CD4-positive, alpha-beta T cell (primary cell): Measurements from ENCODE around the gene H2AZ2. TPM values are rescaled to one million over a fixed set of nuclear protein-coding genes. Genes with fewer than 3 reads are reported as not detected.
A peak's percentile ranks its signal among the peaks of the same experiment; 100 is the strongest.

Experiments used
- ATAC-seq: fragments of 200-7000 bp; cut with Tn5 transposase; one replicate; pipeline ENCODE4 v1.10.0; 2022; ENCODE audit warnings: mild to moderate bottlenecking; ENCODE audit not compliant: poor library complexity
- CTCF ChIA-PET: fragments of 350-600 bp; sonication (Branson Sonifier 250); formaldehyde crosslinking; loops from one replicate; lab custom pipeline; 2021; ENCODE audit warnings: antibody characterized with exemption, inconsistent platforms; lab: Charles Lee
- POLR2A ChIA-PET: fragments of 350-600 bp; sonication (Branson Sonifier 250); formaldehyde crosslinking; loops from one replicate; lab custom pipeline; 2021; ENCODE audit warnings: antibody characterized with exemption, inconsistent platforms; lab: Charles Lee
- DNase-seq, 14 experiments: peaks; one replicate each; pipeline ENCODE4 v3.0.0-alpha.2; 2013 to 2020; ENCODE audit warnings: mixed read lengths in 2 of 14
- H3K27ac ChIP-seq, 2 donors: one replicate each; pipeline versions ENCODE4 v1.5.1 to v1.7.0; 2013; ENCODE audit warnings: low read length in 2 of 2, low read depth in 1 of 2, mild to moderate bottlenecking in 1 of 2
- H3K27me3 ChIP-seq, 2 experiments: 1 replicate in 1 of 2; 2 replicates in 1 of 2; pipeline versions ENCODE4 v1.6.1 to v1.7.0; 2013; ENCODE audit warnings: low read length in 2 of 2, control low read depth in 1 of 2, mild to moderate bottlenecking in 1 of 2, moderate library complexity in 1 of 2; ENCODE audit not compliant: insufficient read depth in 2 of 2, control insufficient read depth in 1 of 2
- H3K36me3 ChIP-seq: one replicate; pipeline ENCODE4 v1.6.1; 2013; ENCODE audit warnings: low read length, control low read depth; ENCODE audit not compliant: insufficient read depth
- H3K4me1 ChIP-seq: one replicate; pipeline ENCODE4 v1.6.1; 2013; ENCODE audit warnings: low read length, control low read depth; ENCODE audit not compliant: insufficient read depth
- H3K4me3 ChIP-seq: one replicate; pipeline ENCODE4 v1.5.1; 2013; ENCODE audit warnings: mild to moderate bottlenecking, low read length, moderate library complexity
- H3K9me3 ChIP-seq, 2 experiments: 1 replicate in 1 of 2; 2 replicates in 1 of 2; pipeline versions ENCODE4 v1.6.1 to v1.7.0; 2013; ENCODE audit warnings: low read length in 2 of 2, mild to moderate bottlenecking in 2 of 2, control low read depth in 1 of 2, moderate library complexity in 1 of 2; ENCODE audit not compliant: control insufficient read depth in 1 of 2, insufficient read depth in 1 of 2
- H3K27ac Mint-ChIP-seq: one replicate; pipeline ENCODE4 v1.8.0; 2020; ENCODE audit warnings: mixed read lengths
- H3K27me3 Mint-ChIP-seq: one replicate; pipeline ENCODE4 v1.8.0; 2021; ENCODE audit warnings: mixed read lengths
- H3K36me3 Mint-ChIP-seq: one replicate; pipeline ENCODE4 v1.8.0; 2021; ENCODE audit warnings: low read depth, mixed read lengths
- H3K4me1 Mint-ChIP-seq: one replicate; pipeline ENCODE4 v1.8.0; 2021; ENCODE audit warnings: low read depth, mixed read lengths
- H3K4me3 Mint-ChIP-seq: one replicate; pipeline ENCODE4 v1.8.0; 2020; ENCODE audit warnings: mild to moderate bottlenecking, mixed read lengths
- H3K9me3 Mint-ChIP-seq: one replicate; pipeline ENCODE4 v1.8.0; 2020; ENCODE audit warnings: mixed read lengths
- intact Hi-C, 2 experiments: fragments of 100-400 bp; cut with DNase I in 1 of 2; cut with micrococcal nuclease in 1 of 2; formaldehyde crosslinking; loops; one replicate each; pipeline versions ENCODE4 v1.15.1 to v1.9.0; 2023 to 2025; cut with DNase I, micrococcal nuclease
- total RNA-seq, 174 experiments: library from RNA in 2 of 174; stranded (reverse) in 2 of 174; gene quantifications; one replicate each; pipeline ENCODE4 v1.2.3 and lab custom pipeline; 2021 to 2026
- TF ChIP-seq, protein P1 (sequence below): fragments of 200-600 bp; IDR thresholded peaks from one replicate; pipeline ENCODE4 v1.8.0; 2022; ENCODE audit warnings: antibody characterized with exemption, mild to moderate bottlenecking

H2AZ2 gene
- total RNA-seq, 2 experiments from 2014 or later, result 145 to 156 TPM

- intact Hi-C loops, result loop anchor here in 1 of 2 experiments (10.0 kb wide), 1 partner anchor 747 kb away; the partner anchor contains the start of gene DBNL
- no peak for DNase-seq
- H3K27me3 Mint-ChIP-seq, result no peaks in the 10 kb centered on the region
Observed at GRCh38 chr7:44791278-44792219, 56.3 kb downstream of the H2AZ2 start.

GRCh38 chr7:44789990-44790389, 57.9 kb downstream of the H2AZ2 start:
- Histone ChIP-seq H3K4me1 (no peaks in the 10 kb centered on the region), H3K9me3 (no peaks in the 10 kb centered on the region), H3K4me3 (no peak overlapping the region), H3K27me3 (no peaks in the 10 kb centered on the region), H3K36me3 (no peaks in the 10 kb centered on the region), H3K27ac (no peak overlapping the region)
- intact Hi-C loops, result loop anchor here in 1 of 2 experiments (10.0 kb wide), 1 partner anchor 745 kb away; the partner anchor contains the start of gene DBNL
- ChIA-PET CTCF (no interaction called here), POLR2A (no interaction called here)
- TF ChIP-seq, protein P1, sequence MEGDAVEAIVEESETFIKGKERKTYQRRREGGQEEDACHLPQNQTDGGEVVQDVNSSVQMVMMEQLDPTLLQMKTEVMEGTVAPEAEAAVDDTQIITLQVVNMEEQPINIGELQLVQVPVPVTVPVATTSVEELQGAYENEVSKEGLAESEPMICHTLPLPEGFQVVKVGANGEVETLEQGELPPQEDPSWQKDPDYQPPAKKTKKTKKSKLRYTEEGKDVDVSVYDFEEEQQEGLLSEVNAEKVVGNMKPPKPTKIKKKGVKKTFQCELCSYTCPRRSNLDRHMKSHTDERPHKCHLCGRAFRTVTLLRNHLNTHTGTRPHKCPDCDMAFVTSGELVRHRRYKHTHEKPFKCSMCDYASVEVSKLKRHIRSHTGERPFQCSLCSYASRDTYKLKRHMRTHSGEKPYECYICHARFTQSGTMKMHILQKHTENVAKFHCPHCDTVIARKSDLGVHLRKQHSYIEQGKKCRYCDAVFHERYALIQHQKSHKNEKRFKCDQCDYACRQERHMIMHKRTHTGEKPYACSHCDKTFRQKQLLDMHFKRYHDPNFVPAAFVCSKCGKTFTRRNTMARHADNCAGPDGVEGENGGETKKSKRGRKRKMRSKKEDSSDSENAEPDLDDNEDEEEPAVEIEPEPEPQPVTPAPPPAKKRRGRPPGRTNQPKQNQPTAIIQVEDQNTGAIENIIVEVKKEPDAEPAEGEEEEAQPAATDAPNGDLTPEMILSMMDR, result no peak
- Mint-ChIP-seq H3K4me1 (no peaks in the 10 kb centered on the region), H3K27me3 (no peaks in the 10 kb centered on the region), H3K36me3 (no peaks in the 10 kb centered on the region), H3K9me3 (no peaks in the 10 kb centered on the region), H3K4me3 (no peak overlapping the region), H3K27ac (no peak overlapping the region)
- no peak for ATAC-seq
- no peak for DNase-seq

More at GRCh38 chr7:44791278-44792219, 56.3 kb downstream of the H2AZ2 start:
- Histone ChIP-seq H3K4me3 (no peak overlapping the region), H3K27me3 (no peaks in the 10 kb centered on the region), H3K27ac (no peak overlapping the region), H3K36me3 (no peaks in the 10 kb centered on the region), H3K4me1 (peaks cover 9% of the 10 kb centered on the region), H3K9me3 (no peaks in the 10 kb centered on the region)
- POLR2A ChIA-PET, result interaction anchor here (0.6 kb wide), 1 partner anchor 212 kb away, joined by 3 read pairs; no protein-coding TSS in a partner anchor
- CTCF ChIA-PET, result no interaction called here
- Mint-ChIP-seq H3K4me3 (peak overlapping the region; percentile 73), H3K27ac (no peak overlapping the region), H3K4me1 (peaks cover 5% of the 10 kb centered on the region), H3K9me3 (no peaks in the 10 kb centered on the region), H3K36me3 (peaks cover 10% of the 10 kb centered on the region)
- ATAC-seq, result no peak
- TF ChIP-seq, protein P1, result no peak

- Histone ChIP-seq H3K27me3 (no peaks in the 10 kb centered on the region), H3K4me1 (no peaks in the 10 kb centered on the region), H3K36me3 (no peaks in the 10 kb centered on the region), H3K4me3 (no peak overlapping the region), H3K9me3 (peaks cover 4 to 18% of the 10 kb centered on the region in 2 experiments), H3K27ac (no peak overlapping the region)
- Mint-ChIP-seq H3K27ac (no peak overlapping the region), H3K36me3 (no peaks in the 10 kb centered on the region), H3K4me1 (no peaks in the 10 kb centered on the region), H3K4me3 (no peak overlapping the region), H3K27me3 (no peaks in the 10 kb centered on the region), H3K9me3 (peaks cover 5% of the 10 kb centered on the region)
- CTCF ChIA-PET, result no interaction called here
- POLR2A ChIA-PET, result no interaction called here
- DNase-seq (no peak), ATAC-seq (no peak)
- intact Hi-C loops, result no loop called here
- TF ChIP-seq, protein P1, result no peak
Observed at GRCh38 chr7:44787762-44788161, 60.1 kb downstream of the H2AZ2 start.
